ENCODE data around the gene SH3PXD2A. TPM values are rescaled to one million over a fixed set of nuclear protein-coding genes. Genes with fewer than 3 reads are reported as not detected.
A peak's percentile ranks its signal among the peaks of the same experiment; 100 is the strongest.

The SH3PXD2A gene
- total RNA-seq, 1 experiment from 2014 or later, result 13.2 TPM

DNA sequence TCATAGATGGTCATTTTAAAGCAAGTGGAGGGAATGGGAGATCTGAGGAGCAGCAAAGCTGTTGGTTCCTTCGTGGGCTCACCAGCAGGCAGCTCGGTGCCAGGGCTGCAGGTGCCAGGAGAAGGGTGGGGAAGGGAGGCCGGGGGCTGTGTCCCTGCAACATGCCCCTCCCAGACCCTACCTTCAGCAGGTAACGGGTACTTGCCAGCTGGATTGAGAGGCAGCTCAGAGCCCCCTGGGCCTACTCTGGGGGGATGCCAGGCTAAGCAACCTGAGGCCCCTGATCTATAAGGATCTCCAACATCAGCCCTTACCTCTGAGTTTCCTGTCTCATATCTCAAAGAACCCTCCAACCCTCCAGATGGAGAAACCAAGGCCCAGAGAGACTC, 188.6 kb downstream of the SH3PXD2A start:
- H3K36me3 Mint-ChIP-seq (ENCODE audit: insufficient read depth, unreplicated experiment), result peaks cover 6% of the 10 kb centered on the region
- POLR2A ChIA-PET, result no interaction called here
- no peak for DNase-seq (ENCODE audit: unreplicated experiment)
- TF ChIP-seq, protein P1, sequence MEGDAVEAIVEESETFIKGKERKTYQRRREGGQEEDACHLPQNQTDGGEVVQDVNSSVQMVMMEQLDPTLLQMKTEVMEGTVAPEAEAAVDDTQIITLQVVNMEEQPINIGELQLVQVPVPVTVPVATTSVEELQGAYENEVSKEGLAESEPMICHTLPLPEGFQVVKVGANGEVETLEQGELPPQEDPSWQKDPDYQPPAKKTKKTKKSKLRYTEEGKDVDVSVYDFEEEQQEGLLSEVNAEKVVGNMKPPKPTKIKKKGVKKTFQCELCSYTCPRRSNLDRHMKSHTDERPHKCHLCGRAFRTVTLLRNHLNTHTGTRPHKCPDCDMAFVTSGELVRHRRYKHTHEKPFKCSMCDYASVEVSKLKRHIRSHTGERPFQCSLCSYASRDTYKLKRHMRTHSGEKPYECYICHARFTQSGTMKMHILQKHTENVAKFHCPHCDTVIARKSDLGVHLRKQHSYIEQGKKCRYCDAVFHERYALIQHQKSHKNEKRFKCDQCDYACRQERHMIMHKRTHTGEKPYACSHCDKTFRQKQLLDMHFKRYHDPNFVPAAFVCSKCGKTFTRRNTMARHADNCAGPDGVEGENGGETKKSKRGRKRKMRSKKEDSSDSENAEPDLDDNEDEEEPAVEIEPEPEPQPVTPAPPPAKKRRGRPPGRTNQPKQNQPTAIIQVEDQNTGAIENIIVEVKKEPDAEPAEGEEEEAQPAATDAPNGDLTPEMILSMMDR (IDR thresholded peaks at IDR 0.05; ENCODE audit: unreplicated experiment), result no peak
- CTCF ChIA-PET, result interaction anchor here (0.6 to 3.2 kb wide), 5 partner anchors 12 to 1420 kb away, joined by 3 to 13 read pairs (median 8); no protein-coding TSS in a partner anchor
- H3K27ac Mint-ChIP-seq (ENCODE audit: low read depth, unreplicated experiment), result no peak overlapping the region
- H3K4me3 Mint-ChIP-seq (ENCODE audit: unreplicated experiment), result no peak overlapping the region
- no TSS peak for BruUV-seq (replicated peaks)
- peaks cover 8% of the 10 kb centered on the region for H3K4me1 Mint-ChIP-seq (ENCODE audit: insufficient read depth, unreplicated experiment)
- no peaks in the 10 kb centered on the region for H3K9me3 Mint-ChIP-seq (ENCODE audit: unreplicated experiment)
- intact Hi-C loops (cut with micrococcal nuclease), result no loop called here
- H3K27me3 Mint-ChIP-seq (ENCODE audit: insufficient read depth, unreplicated experiment), result no peaks in the 10 kb centered on the region

DNA sequence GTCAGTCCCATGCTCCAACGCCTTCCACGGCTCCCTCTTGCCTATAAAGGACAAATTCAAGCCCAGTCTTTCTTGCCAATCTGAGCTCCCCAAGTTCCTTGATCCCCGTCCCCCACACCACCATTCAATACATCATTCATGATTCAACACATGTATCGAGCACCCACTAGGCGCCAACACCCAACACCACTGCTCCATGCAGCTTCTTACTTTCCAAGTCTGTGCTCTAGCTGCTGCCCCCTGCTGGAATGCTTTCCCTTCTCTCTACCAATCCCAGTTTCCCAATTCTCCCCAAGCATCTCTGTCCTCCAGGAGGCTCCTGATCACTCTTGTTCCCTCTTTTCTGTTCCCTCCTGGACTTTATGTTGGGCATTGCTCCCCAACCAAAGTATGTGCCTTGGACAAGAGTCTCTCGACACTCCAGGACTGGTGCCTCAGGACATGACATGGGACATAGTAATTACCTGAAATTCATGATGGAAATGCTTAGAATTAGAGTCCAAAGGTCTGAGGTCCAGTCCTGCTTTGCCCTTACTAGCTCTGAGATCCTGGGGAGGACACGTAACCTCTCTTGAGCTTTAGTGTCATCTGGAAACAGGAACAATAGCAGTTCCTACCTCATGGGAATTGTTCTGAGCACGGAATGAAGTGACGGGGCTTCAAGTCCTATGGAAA, 189.2 kb downstream of the SH3PXD2A start:
- intact Hi-C loops (cut with micrococcal nuclease), result no loop called here
- H3K9me3 Mint-ChIP-seq (ENCODE audit: unreplicated experiment), result no peaks in the 10 kb centered on the region
- CTCF ChIA-PET, result interaction anchor here (0.9 to 3.2 kb wide), 7 partner anchors 10 to 66 kb away, joined by 3 to 13 read pairs (median 6); no protein-coding TSS in a partner anchor
- H3K27ac Mint-ChIP-seq (ENCODE audit: low read depth, unreplicated experiment), result no peak overlapping the region
- H3K27me3 Mint-ChIP-seq (ENCODE audit: insufficient read depth, unreplicated experiment), result no peaks in the 10 kb centered on the region
- TF ChIP-seq, protein P1 (IDR thresholded peaks at IDR 0.05; ENCODE audit: unreplicated experiment), result no peak
- POLR2A ChIA-PET, result no interaction called here
- DNase-seq (ENCODE audit: unreplicated experiment), result peak; percentile 37
- BruUV-seq (replicated peaks), result no TSS peak
- H3K4me1 Mint-ChIP-seq (ENCODE audit: insufficient read depth, unreplicated experiment), result peaks cover 8% of the 10 kb centered on the region
- no peak overlapping the region for H3K4me3 Mint-ChIP-seq (ENCODE audit: unreplicated experiment)
- peaks cover 6% of the 10 kb centered on the region for H3K36me3 Mint-ChIP-seq (ENCODE audit: insufficient read depth, unreplicated experiment)

DNA sequence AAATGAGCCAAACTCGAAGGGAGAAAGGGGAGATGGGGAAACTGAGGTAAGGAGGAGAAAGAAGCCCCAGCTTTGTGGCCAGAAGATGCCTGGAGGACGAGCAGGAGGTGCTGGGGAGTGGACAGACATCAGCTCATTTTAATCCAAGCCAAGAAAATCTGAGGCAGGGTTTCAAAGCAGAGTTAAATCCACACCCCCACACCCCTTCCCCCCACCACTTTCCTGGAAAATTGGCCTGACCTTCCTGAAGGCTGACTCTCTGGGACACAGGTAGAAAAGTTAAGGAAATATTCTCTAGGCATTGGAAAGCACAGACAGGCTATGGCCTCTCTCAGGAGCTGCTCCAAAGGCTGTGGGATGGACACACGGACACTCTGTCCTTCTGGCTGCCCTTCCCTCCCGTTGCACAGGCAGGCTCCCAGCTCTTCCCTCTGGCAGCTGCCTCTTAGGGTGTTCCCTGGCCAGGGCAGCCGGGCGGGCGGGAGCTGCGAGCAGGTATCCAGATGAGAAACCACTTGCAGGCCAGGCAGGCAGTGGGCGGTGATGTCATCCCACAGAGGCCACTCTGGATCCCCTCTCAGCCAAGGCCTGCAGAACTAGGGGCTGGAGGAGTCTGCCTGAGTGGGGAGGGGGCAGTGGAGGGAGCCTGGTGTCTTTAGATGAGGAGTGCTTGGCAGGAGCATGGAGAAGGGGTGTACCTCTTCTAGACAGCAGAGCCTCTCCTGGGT, 190.1 kb downstream of the SH3PXD2A start:
- Mint-ChIP-seq H3K9me3 (ENCODE audit: unreplicated experiment) (no peaks in the 10 kb centered on the region), H3K36me3 (ENCODE audit: insufficient read depth, unreplicated experiment) (peaks cover 6% of the 10 kb centered on the region), H3K27me3 (ENCODE audit: insufficient read depth, unreplicated experiment) (no peaks in the 10 kb centered on the region), H3K4me1 (ENCODE audit: insufficient read depth, unreplicated experiment) (peaks cover 8% of the 10 kb centered on the region), H3K27ac (ENCODE audit: low read depth, unreplicated experiment) (no peak overlapping the region), H3K4me3 (ENCODE audit: unreplicated experiment) (no peak overlapping the region)
- BruUV-seq (replicated peaks), result no TSS peak
- TF ChIP-seq, protein P1 (IDR thresholded peaks at IDR 0.05; ENCODE audit: unreplicated experiment), result no peak
- ChIA-PET POLR2A (interaction anchor here (0.9 kb wide), 1 partner anchor 9 kb away, joined by 3 read pairs; no protein-coding TSS in a partner anchor), CTCF (interaction anchor here (0.9 to 3.2 kb wide), 8 partner anchors 9 to 65 kb away, joined by 3 to 15 read pairs (median 7); no protein-coding TSS in a partner anchor)
- intact Hi-C loops (cut with micrococcal nuclease), result no loop called here
- no peak for DNase-seq (ENCODE audit: unreplicated experiment)

DNA sequence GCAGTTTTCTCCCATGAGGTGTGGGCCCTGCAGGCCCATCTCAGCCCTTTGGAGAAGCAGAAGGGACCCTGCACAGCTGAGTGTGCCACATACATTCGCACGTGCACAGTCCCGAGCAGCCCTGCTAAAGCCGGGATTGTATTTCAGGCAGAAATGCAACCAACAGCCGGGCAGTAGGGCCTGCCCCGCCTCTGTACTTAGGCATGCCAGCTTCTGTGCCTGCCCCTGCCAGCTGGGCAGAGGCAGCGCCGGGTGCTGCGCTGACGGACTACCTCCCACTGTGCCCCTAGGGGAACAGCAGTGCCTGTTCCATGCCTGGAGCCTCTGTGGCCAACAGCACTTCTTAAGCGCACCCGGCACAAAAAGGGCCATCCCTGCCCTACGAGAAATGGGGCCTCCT, 191.6 kb downstream of the SH3PXD2A start:
- CTCF ChIA-PET, result interaction anchor here (0.6 to 2.0 kb wide), 2 partner anchors 22 to 132 kb away, joined by 4 to 15 read pairs; no protein-coding TSS in a partner anchor
- POLR2A ChIA-PET, result interaction anchor here (1.1 to 1.3 kb wide), 2 partner anchors 10 to 23 kb away, joined by 3 read pairs; no protein-coding TSS in a partner anchor
- BruUV-seq (replicated peaks), result no TSS peak
- intact Hi-C loops (cut with micrococcal nuclease), result no loop called here
- TF ChIP-seq, protein P1 (IDR thresholded peaks at IDR 0.05; ENCODE audit: unreplicated experiment), result no peak
- Mint-ChIP-seq H3K4me1 (ENCODE audit: insufficient read depth, unreplicated experiment) (peaks cover 8% of the 10 kb centered on the region), H3K36me3 (ENCODE audit: insufficient read depth, unreplicated experiment) (peaks cover 6% of the 10 kb centered on the region), H3K27ac (ENCODE audit: low read depth, unreplicated experiment) (peak overlapping the region; percentile 46), H3K9me3 (ENCODE audit: unreplicated experiment) (no peaks in the 10 kb centered on the region), H3K27me3 (ENCODE audit: insufficient read depth, unreplicated experiment) (no peaks in the 10 kb centered on the region), H3K4me3 (ENCODE audit: unreplicated experiment) (no peak overlapping the region)
- DNase-seq (ENCODE audit: unreplicated experiment), result peak; percentile 18

All from MCF 10A (cell line).